A172 (cell line): ENCODE data around the gene BCL2L14. TPM values are rescaled to one million over a fixed set of nuclear protein-coding genes. Genes with fewer than 3 reads are reported as not detected.

Experiments used
- DNase-seq: peaks from one replicate; pipeline ENCODE4 v3.0.0-alpha.2; 2015; ENCODE audit warnings: low spot score
- total RNA-seq: library from RNA; depleted of rRNA; stranded (reverse); fragments of >200 nt; shearing (Covaris generic); gene quantifications from 2 replicates; pipeline ENCODE4 v1.2.3, GENCODE V29; 2014

BCL2L14 gene
- total RNA-seq, 1 experiment from 2014 or later = not detected

GRCh38 chr12:12056951-12057350, 13.8 kb upstream of the BCL2L14 start:
- DNase-seq = no peak

DNA sequence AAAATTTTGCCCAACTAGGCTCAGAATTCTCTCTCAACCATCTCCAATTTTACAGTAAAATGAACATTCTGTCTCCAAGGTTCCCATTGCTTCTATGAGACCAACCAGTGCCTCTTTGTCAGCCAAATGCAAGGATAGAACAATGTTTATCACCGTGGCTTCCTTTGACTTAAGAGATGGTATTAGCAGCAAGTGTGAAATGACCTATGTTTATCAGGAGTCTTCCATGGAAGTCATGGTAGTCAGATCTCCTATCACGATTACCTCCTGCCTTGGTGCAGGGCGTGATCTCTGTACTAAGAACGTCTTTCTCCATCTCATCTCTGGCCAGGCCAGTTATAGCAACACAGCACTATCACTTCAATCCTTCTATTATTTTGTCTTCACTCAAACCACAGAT, 6.1 kb upstream of the BCL2L14 start:
- DNase-seq = no peak

DNA sequence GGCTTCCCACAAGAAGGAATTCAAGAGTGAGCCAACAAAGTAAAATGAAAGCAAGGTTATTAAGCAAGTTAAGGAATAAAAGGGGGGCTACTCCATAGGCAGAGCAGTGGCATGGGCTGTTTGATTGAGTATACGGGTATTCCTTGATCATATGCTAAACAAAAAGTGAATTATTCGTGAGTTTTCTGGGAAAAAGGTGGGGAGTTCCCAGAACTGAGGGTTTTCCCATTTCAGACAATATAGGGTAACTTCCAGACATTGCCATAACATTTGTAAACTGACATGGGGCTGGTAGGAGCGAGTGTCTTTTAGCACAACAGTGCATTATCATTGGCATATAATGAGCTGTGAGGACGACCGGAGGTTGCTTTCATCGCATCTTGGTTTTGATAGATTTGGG, 2.0 kb upstream of the BCL2L14 start:
- DNase-seq = no peak

GRCh38 chr12:12069821-12070548, 754 bp upstream of the BCL2L14 start:
- no peak for DNase-seq

DNA sequence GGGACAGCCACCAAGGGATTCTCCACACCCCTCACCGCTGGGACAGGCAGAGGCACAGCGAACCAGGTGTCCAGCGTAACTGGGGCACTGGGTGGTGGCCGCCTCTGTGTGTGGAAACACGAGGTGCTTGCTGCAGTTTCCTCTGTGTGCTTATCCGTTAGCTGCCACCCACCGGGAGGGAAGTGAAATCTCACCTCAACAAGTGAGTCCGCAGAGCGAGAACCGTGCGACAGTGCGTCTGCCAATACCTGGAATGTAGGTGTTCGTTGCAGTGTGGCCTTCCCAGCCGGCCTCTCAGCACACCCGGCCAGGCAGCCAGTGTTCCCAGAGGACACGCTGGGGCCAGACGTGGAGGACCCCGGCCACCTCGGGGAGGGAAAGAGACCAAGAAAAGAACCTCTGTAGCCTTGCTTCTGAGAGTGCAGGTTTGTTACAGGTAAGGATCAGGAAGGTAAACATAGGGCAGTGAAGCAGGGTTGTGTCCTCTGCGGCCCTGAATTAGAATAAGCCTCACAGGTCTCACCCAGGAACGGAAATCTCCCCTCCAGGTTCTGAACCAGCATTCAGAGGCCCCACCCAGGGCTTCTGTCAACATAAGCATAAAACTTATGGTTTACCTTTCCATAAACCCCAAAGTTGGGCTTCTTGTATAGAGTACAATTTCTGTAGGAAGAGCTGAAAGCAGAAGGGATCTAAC, 1.5 kb downstream of the BCL2L14 start:
- DNase-seq = no peak

DNA sequence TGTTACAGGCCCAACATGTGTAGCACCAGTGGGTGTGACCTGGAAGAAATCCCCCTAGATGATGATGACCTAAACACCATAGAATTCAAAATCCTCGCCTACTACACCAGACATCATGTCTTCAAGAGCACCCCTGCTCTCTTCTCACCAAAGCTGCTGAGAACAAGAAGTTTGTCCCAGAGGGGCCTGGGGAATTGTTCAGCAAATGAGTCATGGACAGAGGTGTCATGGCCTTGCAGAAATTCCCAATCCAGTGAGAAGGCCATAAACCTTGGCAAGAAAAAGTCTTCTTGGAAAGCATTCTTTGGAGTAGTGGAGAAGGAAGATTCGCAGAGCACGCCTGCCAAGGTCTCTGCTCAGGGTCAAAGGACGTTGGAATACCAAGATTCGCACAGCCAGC, 8.6 kb downstream of the BCL2L14 start:
- no peak for DNase-seq

DNA sequence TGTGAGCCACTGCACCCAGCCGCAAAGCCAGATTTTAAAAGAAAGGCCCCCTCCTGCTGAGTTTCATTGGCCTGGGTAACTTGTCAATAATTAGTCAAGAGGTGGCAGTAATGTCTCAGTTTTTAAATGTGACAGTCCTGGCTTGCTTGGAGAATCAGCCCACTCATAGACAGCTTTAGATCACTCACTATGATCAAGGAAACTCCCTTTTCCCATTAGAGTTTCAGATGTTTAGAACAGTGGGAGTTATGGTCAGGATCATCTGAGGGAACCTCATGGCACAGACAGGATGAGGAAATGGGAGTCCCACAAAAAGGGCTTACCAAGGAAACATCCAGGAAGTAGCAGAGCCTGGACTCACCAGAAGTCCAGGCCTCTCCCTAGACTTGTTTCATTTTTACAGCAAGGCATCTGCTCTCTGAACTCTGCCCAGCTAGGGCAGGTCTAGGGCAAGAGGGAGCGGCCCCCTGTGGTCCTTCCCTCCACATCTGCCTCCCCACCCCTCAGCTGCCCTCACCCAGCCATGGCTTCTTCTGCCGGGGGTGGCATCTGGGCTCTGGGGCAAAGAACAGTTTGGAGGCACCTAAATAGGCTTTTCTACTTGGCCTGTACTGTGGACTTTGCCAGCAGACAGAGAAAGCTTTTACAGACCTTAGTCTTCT, 11.2 kb downstream of the BCL2L14 start:
- peak; percentile 25 for DNase-seq

DNA sequence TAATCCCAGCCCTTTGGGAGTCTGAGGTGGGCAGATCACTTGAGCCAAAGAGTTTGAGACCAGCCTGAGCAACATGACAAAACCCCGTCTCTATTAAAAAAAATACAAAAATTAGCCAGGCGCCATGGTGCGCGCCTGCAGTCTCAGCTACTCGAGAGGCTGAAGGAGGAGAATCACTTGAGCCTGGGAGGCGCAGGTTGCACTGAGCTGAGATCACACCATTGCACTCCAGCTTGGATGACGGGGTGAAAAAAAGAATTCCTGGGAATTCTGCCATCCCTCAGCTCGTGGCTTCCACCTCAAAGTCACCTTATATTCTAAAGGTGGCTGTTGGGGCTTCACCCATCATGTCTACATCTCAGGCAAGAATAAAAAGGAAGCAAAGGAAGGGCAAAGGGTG, 12.9 kb downstream of the BCL2L14 start:
- DNase-seq = no peak

DNA sequence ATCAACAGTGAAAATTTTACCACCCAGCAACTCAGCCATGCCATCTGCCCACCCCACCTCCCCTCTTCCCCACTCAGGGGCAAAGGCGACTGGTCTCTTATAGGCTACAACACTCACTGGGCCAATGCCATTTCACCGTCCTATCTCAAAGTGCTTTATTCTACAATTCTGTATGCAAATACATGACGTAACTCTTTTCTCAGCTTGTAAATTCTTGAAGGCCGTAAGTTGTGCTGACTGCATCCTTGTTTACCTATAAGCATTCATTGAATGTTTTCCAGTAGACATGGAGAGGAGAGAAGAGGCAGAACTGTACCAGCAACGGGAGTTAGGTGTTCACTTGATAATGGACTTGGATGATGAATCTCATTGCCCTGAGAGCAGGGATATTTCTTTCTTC, 15.6 kb downstream of the BCL2L14 start:
- no peak for DNase-seq

- DNase-seq = no peak
These were observed 16.4 kb downstream of the BCL2L14 start for GRCh38 chr12:12086973-12087692.

DNA sequence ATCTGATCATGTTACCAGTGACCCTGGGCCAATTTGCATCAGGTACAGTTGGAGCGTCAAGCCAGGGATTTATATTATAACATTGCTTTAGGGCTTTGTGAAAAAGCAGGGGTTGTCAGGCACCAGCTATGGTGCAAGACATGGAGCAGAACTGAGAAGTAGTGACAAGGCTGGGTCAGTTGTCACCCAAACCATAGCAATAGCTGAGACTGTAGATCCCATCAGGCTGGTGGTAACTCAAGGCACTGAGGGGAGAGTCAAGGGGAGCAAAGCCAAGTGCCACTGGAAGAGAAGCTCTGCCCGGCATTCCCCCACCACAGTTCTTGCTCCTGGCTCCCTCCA, 16.9 kb downstream of the BCL2L14 start:
- DNase-seq = no peak

GRCh38 chr12:12088147-12088546, 17.4 kb downstream of the BCL2L14 start:
- no peak for DNase-seq

DNA sequence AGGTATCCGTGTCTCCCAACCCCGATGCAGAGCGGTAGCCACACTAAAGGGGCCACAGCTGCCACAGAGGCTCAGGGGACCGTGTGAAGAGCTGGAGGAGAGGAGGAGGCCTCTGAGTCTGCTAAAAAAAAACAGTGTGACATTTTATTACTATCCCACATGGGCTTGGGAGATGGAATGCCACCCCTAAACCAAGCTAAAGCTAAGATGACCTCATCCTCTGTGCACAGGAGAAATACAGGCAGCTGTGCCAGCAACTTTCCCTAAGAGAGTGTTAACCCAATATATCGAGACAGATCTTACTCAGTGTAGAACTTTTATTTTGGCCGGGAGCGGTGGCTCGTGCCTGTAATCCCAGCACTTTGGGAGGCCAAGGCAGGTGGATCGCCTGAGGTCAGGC, 18.0 kb downstream of the BCL2L14 start:
- DNase-seq = no peak

- no peak for DNase-seq
These were observed 20.3 kb downstream of the BCL2L14 start for GRCh38 chr12:12091071-12091470.

GRCh38 chr12:12091977-12092663, 21.4 kb downstream of the BCL2L14 start:
- DNase-seq = no peak

DNA sequence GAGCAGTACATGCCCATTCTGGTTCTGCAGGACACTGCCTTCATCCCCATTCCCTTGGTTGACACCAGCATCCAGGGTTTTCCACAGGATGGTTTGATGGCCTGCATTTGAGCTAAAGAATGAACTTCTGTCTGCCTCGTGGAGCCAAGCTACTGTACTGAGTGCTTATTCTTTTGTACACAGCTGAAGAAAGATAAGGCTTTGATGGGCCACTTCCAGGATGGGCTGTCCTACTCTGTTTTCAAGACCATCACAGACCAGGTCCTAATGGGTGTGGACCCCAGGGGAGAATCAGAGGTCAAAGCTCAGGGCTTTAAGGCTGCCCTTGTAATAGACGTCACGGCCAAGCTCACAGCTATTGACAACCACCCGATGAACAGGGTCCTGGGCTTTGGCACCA, 23.7 kb downstream of the BCL2L14 start:
- DNase-seq = no peak

- no peak for DNase-seq
These were observed 24.3 kb downstream of the BCL2L14 start for GRCh38 chr12:12095021-12095420.

DNA sequence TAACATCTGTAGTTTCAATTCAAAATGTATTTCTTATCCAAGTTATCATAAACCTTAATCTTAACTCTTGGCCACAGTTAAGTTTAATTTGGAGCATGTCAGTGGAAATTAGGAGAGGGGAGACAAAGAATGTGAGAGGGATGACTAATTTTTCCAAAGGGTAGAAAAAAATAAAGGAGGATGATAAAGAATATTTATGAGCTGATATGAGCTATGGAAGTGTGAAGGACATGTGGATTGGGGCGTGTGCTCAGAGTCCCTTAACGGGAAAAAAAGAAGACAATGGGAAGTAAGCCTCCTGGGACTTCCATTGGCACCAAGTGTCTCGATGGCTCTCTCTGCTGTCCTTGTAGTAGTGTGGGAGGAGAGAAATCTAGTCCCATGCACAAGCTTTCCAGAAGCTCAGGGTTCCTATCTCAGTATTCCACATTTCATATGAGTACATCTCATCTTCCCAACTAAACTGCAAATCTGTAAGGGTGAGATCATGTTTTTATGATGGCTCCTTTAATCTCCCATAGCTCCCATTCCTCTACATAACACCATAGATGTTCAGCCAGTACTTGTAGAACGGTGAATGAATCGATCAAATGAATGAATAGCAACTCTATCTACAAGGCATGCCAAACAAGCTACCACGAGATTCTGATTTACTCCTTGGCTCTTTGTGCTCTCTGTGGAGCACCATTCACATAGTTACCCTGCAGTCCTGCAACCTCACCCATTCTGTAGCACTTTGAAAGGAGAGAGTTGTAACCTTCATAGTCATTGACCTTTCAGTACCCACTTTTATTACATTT, 27.4 kb downstream of the BCL2L14 start:
- no peak for DNase-seq

DNA sequence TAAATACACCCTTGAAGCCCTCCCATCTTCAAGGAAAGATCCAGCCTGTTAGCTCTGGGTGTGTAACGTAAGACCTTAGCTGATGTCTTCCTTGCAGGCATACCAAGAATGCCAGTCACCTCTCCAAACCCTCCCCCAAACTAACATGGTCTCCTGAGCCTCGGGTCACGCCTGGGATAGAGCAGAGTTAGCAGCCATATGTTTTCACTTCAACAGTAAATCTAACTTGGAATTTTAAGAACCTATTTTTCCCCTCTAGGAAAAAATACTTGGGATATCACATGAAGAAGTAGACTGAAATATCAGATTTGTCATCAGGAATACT, 27.9 kb downstream of the BCL2L14 start:
- no peak for DNase-seq

DNA sequence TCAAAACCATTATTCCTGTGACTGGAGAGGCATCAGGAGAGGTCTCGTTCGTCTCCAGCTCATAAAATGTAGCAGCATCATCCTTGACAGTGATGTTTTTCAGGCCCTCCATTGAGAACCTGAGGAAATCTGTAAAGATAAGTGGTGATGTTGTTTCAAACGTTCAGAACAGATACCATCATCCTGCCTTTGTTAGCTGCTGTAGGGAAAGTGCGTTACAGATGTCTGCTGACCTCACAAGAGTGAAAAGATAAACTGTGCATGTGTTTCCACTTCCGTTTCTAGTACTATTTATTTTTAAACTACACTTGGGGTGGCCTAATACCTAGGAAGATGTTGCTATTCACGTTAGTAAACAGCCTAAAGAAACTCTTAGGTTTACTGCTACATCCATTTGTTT, 28.4 kb downstream of the BCL2L14 start:
- no peak for DNase-seq

GRCh38 chr12:12107678-12108077, 36.9 kb downstream of the BCL2L14 start:
- no peak for DNase-seq
